Stimulated activated CD4-positive, alpha-beta T cell treated with anti-CD3 and anti-CD28 coated beads, Interleukin-4, amount 100 ng/mL, for 1 hour (primary cell): ENCODE data around the gene SHPK.

Source experiments
- DNase-seq: peaks from one replicate; pipeline ENCODE4 v3.0.0-alpha.2; 2020

SHPK gene

GRCh38 chr17:3626831-3627768, 8.9 kb downstream of the SHPK start:
- no peak for DNase-seq

GRCh38 chr17:3622977-3623594, 13.0 kb downstream of the SHPK start:
- DNase-seq, result no peak

GRCh38 chr17:3621146-3621720, 14.8 kb downstream of the SHPK start:
- no peak for DNase-seq

GRCh38 chr17:3615160-3615870, 20.7 kb downstream of the SHPK start:
- no peak for DNase-seq

DNA sequence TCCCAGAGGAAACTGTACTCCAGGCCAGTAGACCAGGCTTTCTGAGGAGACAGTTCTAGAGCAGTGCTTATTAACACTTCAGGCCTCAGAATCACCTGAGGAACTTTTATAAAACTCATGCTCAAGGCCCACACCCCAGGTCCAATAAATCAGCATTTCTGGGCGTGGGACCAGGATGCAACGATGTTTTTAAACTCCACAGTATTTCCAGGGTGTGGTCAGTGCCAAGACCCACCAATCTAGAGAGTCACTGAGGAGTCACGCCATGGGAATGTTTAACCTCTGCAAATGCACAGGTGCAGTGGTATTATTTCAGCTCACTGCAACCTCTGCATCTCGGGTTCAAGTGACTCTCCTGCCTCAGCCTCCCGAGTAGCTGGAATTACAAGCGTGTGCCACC, 22.9 kb downstream of the SHPK start:
- no peak for DNase-seq

- DNase-seq, result no peak
These were observed 25.5 kb downstream of the SHPK start for GRCh38 chr17:3610523-3610922.

GRCh38 chr17:3609689-3610088, 26.4 kb downstream of the SHPK start:
- no peak for DNase-seq

GRCh38 chr17:3603870-3604259, 32.2 kb downstream of the SHPK start:
- DNase-seq, result no peak

GRCh38 chr17:3603119-3603869, 32.8 kb downstream of the SHPK start:
- DNase-seq, result no peak

DNA sequence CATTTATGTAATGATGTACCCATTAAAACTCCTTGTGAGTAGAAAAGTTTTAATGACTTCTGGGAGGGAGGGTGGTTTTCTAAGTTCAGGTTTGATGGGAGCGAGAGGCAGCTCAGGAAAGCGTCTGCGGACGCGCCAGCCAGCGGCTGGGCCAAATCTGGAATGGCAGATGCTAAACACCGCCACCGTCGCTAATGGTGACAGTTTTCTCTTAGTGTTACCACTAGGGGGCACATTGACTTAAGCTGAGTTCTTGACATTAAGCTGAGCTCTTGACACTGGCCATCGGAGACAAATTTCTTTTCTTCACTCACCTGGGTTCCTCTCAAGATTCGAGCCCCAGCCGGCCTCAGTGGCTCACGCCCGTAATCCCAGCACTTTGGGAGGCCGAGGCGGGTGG, 33.6 kb downstream of the SHPK start:
- DNase-seq, result no peak

DNA sequence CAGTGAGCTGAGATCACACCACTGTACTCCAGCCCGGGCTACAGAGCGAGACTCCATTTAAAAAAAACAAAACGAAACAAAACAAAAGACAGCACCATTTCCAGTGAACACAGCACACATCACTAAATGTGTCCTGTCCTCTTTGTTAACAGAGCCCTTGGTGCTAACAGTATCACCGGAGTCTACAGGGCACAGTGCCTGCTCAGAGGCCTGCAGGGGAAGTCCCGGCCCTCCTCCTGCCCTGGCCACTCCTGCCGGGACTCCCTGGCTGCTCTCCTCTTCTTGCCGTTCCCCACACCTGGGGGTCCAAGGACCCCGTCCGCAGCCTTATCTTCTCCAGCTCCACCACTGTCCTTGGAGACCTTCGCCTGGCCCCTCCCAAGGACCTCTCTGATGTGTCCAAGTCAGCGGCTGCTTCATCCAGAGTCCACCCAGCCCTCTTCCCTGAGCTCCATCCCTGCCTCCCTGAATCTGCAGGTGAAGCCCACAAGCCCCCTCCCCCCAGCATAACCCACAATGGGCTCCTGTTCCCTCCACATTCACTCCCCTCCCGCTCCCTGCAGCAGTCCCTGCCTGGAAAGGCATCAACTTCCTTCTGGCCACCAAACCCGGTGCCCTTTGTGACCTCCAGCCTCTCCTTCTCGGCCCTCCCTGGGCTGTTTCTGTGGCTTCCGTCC, 35.4 kb downstream of the SHPK start:
- DNase-seq, result no peak

GRCh38 chr17:3598078-3598477, 38.0 kb downstream of the SHPK start:
- DNase-seq, result no peak

- DNase-seq, result no peak
These were observed 39.1 kb downstream of the SHPK start for GRCh38 chr17:3596804-3597464.

- DNase-seq, result no peak
These were observed 41.1 kb downstream of the SHPK start for GRCh38 chr17:3594976-3595375.

DNA sequence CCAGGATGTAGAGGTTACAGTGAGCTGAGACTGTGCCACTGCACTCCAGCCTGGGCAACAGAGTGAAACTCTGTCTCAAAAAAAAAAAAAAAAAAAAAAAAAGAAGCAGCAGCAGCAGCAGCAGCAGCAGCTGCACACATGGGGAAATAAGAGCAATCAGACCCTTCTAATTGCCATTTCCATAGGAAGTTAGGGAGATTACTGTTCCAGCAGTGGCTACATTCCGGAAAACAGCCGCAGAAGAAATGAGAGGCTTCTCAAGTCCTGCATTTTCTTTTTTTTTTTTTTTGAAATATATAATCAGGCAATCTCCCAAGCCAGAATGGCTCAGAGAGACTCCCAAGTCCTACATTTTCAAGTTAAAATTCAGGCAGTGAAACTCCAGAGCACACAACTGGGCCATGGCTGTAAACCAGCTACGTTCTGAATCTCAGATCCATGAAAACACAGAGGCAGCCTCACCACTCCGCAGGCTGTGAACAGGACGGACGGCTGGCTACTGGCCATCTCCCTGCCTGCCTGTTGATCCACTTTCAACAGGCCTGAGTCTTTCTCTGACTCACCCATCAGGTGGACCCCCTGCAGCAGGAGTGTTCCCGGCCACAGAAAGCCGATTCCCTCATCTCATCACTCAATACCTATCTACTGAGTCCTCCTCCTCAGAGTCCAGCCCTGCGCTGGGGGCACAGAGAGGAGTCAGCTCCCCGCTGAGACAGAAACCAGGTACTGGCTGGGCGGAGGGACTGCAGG, 41.8 kb downstream of the SHPK start:
- no peak for DNase-seq

GRCh38 chr17:3593384-3593783, 42.7 kb downstream of the SHPK start:
- DNase-seq, result no peak

DNA sequence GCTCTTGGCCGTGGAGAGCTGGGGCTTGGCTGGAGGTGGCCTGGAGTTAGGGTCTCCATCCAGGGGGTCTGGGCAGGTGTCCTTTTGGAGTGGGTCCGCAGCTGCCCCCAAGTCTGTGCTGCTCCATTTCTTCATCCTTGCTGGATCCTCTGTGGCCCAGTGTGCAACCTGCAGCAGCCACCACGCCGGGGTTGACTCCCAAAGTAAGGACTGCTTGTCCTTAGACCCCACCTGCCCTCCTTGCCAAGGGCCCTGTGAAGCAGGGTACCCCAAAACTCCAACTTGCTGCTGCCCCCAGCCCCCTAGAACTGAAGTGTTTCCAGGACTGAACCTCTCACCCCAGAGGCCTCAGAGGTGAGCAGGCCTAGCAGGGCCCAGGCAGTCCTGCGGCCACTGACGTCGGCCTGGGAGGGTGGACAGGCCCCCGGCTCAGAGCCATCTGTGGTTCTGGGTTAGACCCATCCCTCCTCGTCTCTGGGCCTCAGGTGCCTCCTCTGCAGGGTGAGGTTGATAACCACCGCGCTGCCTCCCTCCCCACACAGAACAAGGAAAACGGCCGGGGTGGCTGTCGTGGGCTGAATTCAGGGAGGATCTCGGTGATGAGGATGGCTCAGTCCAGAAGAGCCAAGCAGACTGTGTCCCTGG, 43.7 kb downstream of the SHPK start:
- no peak for DNase-seq

- DNase-seq, result no peak
These were observed 45.3 kb downstream of the SHPK start for GRCh38 chr17:3590768-3591167.

DNA sequence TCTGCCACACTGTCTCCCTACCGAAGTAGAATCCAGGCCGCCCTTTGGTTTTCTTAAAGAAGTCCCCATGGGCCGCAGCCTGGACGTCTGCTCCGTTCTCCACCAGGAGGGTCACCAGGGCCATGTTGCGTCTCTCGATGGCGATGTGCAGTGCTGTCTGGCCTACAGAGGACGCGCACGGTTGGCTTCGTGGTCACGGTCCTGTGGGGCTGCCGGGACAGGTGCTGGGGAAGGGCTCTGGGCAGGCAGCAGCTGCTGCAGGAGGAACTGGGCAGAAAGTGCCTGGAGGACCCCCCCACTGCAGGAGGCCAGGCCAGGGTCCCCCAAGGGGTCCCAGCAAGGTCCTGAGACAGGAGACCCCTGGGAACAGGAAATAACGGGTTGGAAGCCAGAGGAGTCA, 45.8 kb downstream of the SHPK start:
- DNase-seq, result no peak

- no peak for DNase-seq
These were observed 46.3 kb downstream of the SHPK start for GRCh38 chr17:3589784-3590183.
